Hematopoietic multipotent progenitor cell treated with erythropoietin and hydrocortisone succinate and interleukin-3 and kit ligand, for 17 days (in vitro differentiated cells): Measurements from ENCODE around the gene BMPER.

Source experiments
- DNase-seq: peaks from one replicate; pipeline ENCODE4 v3.0.0-alpha.2; 2015; ENCODE audit warnings: low spot score

The BMPER gene

GRCh38 chr7:34031156-34031555 lies 125.8 kb downstream of the BMPER start:
- DNase-seq, result no peak

DNA sequence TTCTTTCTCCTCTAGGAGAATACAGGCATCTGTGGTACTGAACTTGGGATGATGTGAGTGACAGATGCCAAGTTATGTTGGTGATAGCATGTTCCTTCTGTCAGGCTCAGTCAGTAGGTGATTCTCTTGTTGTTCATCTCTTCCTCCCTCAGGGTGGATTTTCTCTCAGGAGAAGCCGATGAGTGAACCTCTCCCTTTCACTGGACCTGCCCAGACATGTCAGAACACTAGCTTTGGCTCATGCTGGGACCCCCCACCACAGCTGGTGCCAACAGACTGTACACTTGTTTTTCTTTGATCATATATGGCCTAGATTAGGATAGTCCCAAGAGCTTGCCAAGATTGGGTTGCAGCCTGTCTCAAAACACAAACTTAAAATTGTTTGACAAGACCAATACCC lies 129.4 kb downstream of the BMPER start:
- DNase-seq, result no peak

DNA sequence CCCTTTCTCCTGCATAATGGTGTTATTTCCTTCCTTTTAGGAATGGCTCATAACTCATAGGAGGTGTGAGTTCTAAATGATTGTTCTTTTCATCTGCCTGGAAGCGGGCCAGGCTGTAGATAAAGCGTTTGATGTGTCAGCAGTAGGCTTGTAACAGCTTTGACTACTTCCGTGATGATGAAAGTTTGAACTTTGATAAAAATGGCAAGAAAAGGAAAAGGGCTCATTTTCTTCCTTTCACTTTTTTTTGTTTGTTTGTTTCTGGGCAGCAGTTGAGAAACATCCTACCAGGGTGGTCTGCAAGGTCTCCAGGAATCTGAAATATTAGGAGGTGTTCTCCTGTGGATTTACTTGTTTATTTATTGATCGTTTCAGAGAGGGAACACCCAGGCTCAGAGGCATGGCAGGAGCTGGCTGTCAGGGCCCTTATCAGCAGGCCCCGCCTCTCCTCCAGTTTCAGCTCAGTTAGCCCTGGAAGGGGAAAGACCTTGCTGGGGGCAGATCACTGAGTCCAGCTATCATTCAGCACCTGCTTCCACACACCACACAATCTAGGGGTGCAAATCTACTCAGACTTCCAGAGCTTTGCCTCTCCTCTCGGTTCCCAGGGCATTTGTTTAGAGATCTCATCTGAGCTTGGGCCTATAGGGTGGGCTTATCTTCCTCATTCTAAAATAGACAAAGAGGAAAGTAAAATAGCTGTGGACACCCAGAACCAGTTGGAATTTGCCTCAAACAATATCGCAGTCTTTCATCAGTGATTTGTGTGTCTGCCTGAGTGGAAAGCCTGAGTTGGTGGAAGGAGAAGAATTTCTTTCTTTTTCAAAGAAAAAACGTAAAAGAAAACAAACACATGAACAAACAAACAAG lies 130.9 kb downstream of the BMPER start:
- DNase-seq, result no peak

DNA sequence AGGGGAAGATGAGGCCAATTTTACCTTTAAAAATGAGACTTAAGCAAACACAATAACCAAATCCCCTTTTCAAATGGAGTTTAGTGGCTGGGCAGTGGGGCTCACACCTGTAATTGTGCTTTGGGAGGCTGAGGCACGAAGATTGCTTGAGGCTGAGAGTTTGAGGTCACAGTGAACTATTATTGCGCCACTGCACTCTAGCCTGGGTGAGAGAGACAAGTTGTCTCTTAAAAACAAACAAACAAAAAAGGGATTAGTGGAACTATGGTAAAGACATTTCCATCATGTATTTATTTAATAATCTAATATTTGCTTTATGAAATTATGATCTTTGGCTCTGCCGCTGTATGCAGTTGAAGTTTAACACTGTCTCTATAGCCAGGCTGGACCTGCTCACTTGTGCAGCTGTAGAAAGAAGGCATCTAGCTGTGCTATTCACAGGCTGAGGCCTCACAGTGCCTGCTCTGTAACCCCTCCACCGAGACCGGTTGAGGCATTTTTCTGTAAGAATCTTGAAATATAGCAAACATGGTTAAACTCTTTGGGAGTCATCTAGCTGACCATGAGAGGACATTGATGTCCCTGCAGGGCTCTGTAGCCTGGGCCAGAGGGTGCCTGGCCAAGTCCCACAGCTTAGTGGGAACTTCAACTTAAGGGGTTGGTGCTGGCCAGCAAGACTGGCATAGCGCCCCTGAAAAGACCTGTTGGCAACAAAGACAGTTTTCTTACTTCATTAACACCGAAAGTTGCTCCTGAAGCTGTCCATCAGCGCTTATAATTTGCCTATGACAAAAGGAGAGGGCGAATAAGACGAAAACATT lies 131.8 kb downstream of the BMPER start:
- DNase-seq, result no peak

DNA sequence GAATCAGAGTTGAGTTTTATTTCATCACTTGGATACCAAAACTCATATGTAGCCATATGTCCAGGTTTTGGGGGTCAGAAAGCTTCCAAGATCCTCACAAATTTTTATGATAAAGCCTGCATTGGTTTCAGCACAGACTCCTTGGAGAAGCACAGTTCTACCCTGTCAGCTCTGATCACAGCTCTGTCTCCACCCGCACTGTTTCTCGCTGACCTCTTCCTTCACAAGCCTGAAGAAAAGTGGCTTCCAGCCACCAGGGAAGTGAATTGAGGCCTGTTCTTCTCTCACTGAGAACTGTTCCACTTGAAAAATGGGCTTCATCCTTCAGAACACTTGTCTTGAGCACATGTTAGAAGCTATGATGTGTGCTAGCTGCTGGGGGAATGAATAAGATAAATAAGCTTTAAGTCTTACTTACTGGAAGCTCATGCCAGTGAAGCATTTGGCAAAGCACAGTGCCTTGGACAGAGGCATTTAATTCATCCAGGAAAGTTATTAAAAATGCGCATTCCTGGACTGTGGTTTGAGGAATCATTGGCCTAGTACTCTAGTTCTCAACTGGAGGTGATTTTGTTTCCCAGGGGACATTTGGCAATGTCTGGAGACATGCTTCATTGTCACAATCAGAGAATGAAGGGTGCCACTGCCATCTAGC lies 133.6 kb downstream of the BMPER start:
- no peak for DNase-seq

DNA sequence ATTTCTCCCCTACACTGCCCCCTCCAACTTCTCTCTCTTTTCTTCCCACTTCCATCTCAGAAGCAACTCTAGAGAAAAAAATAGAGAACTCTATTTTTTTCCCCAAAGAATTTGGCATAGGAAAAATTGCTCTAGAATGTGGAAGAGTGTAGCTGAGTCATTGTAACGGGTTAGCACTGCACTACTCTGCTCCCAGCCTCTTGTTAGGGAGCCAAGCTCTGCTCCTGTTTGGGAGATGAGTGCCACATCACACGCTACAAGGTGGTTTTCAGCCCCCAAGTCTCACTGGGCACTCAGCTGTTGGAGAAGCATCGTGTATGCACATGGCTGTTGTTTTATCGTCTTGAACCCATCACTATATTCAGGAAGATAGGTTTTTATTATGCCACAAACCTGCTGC lies 136.4 kb downstream of the BMPER start:
- DNase-seq, result no peak

- no peak for DNase-seq
These were observed 137.1 kb downstream of the BMPER start for GRCh38 chr7:34042406-34042805.

DNA sequence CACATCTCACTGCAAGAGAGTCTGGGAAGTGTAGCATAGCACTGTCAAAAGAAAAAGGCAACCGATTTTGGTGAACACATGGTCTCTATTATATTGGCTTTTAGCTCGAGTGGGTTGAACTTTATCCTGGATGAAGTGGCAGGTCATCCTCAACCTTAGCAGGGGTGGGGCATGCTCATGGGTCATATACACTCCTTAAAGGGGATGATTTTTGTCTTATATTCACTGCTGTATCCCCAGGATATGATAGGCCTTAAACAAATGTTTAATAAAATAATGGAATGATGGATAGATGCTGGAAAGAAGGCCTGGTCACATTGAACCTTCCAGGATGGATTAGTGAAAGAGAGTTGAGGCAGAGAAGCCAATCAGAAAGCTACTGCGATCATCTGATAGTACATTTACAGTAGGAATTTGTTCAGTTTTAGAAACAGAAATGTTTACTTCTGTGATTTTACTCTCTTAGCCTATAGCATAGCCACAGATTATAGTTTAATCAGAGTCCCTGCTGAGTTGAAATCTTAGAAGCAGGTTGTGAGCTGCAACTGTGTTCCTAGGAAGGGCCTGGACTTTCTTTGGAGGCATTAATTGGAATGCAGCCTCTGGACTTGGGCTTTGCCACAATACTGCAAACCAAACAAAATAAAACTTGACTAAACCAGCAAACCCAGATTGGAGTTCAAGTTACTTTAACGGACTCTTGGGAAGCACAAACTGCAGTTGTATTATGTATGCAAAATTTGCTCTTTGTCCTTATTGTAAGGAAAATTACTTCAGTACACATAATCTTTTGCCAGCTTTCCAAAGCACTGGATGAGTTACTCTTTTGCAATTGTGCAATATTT lies 138.3 kb downstream of the BMPER start:
- DNase-seq, result no peak

- DNase-seq, result no peak
These were observed 138.9 kb downstream of the BMPER start for GRCh38 chr7:34044306-34044643.

- DNase-seq, result no peak
These were observed 139.5 kb downstream of the BMPER start for GRCh38 chr7:34044734-34045353.

- DNase-seq, result no peak
These were observed 143.1 kb downstream of the BMPER start for GRCh38 chr7:34048445-34048844.

GRCh38 chr7:34054075-34054474 lies 148.7 kb downstream of the BMPER start:
- DNase-seq, result no peak

GRCh38 chr7:34057136-34057535 lies 151.8 kb downstream of the BMPER start:
- DNase-seq, result no peak

GRCh38 chr7:34057956-34058355 lies 152.6 kb downstream of the BMPER start:
- DNase-seq, result no peak

- no peak for DNase-seq
These were observed 153.4 kb downstream of the BMPER start for GRCh38 chr7:34058801-34059135.

DNA sequence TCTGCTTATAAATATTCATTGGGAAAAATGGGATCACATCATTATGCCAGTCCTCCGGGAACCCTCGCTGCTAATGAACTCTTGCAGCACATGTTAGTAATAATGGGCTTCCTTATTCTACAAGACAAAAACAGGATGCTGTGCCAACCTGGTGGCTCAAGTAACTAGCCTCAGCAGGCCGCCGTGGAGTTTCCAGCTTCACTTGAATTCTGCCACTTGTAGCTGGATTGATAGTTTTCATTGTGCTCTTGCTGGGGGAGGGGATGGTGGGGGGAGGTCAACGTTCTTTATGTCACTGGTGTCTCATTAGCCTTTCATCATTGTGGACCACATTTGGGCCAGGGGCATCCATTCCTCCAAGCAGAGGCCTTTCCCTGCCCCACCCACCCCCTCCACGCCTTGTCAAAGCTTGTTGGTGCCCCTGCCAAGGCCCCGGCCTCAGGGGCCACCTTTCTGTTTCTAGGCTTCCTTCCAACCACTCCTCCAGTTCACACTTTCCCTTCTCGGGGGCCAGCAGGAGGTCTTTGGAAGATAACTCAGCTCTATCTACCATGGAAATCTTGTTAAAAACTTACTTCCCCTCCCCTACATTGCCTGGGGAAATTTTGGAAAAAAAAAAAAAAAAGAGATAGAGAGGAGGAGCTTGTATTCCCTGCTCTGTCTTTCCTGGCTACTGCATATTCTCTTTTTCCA lies 153.9 kb downstream of the BMPER start:
- DNase-seq, result no peak

- no peak for DNase-seq
These were observed 155.0 kb downstream of the BMPER start for GRCh38 chr7:34060196-34060947.

- DNase-seq, result no peak
These were observed 155.8 kb downstream of the BMPER start for GRCh38 chr7:34061149-34061548.

- DNase-seq, result no peak
These were observed 157.0 kb downstream of the BMPER start for GRCh38 chr7:34062341-34062740.

- no peak for DNase-seq
These were observed 157.5 kb downstream of the BMPER start for GRCh38 chr7:34062826-34063225.
